HCT116 (cell line): ENCODE measurements around the gene FNDC5. TPM values are rescaled to one million over a fixed set of nuclear protein-coding genes. Genes with fewer than 3 reads are reported as not detected.
A peak's percentile ranks its signal among the peaks of the same experiment; 100 is the strongest.

Experiments used
- ATAC-seq: fragments of 200-7000 bp; cut with Tn5 transposase; 2 replicates; pipeline ENCODE4 v1.9.1; 2020; ENCODE audit warnings: mild to moderate bottlenecking, moderate library complexity
- BruUV-seq: library from RNA; stranded (reverse); fragments of 400-500 nt; replicated peaks from 2 replicates; lab custom pipeline; 2021; lab: Mats Ljungman, UMichigan
- CTCF ChIA-PET: fragments of 300-600 bp; sonication (Branson Sonifier 250); formaldehyde crosslinking; loops from one replicate; lab custom pipeline; 2021; ENCODE audit warnings: antibody characterized with exemption; lab: Charles Lee
- POLR2A ChIA-PET: fragments of 300-600, 350-600 bp; sonication (Branson Sonifier 250); formaldehyde crosslinking; loops from one replicate; lab custom pipeline; 2021; ENCODE audit warnings: antibody characterized with exemption; lab: Charles Lee
- RAD21 ChIA-PET, 2 experiments: fragments of 300-600 bp; sonication (Branson Sonifier 250); formaldehyde crosslinking; loops; one replicate each; lab custom pipeline; 2023; ENCODE audit warnings: low total read pairs in 2 of 2; ENCODE audit not compliant: uncharacterized antibody in 2 of 2, unreplicated experiment in 2 of 2, low non-redundant PET in 1 of 2; lab: Charles Lee
- DNase-seq: peaks from one replicate; pipeline ENCODE4 v3.0.0-alpha.2; 2010; ENCODE audit warnings: low read depth, low spot score
- H2AFZ ChIP-seq: fragments of 200-600 bp; shearing (Covaris generic), sonication (generic); 2 replicates; pipeline ENCODE4 v1.6.1; 2017; ENCODE audit warnings: low read depth, mixed run types, mixed read lengths, antibody characterized with exemption, low read length; ENCODE audit not compliant: poor library complexity, severe bottlenecking
- H3K27ac ChIP-seq: 2 replicates; pipeline ENCODE4 v1.5.1; 2012; ENCODE audit warnings: low read depth, low read length
- H3K27me3 ChIP-seq: fragments of 200-600 bp; sonication (generic); 2 replicates; pipeline ENCODE4 v1.6.1; 2016; ENCODE audit warnings: mixed run types, low read length, mixed read lengths; ENCODE audit not compliant: insufficient read depth
- H3K36me3 ChIP-seq, 2 experiments: fragments of 200-500 bp in 1 of 2; fragments of 200-600 bp in 1 of 2; sonication (Bioruptor generic) in 1 of 2; sonication (generic) in 1 of 2; 2 replicates each; pipeline versions ENCODE4 v1.5.1 to v1.6.1; 2014 to 2016; ENCODE audit warnings: low read length in 2 of 2, inconsistent platforms in 1 of 2, mixed read lengths in 1 of 2, mixed run types in 1 of 2; ENCODE audit not compliant: insufficient read depth in 2 of 2, control insufficient read depth in 1 of 2
- H3K4me1 ChIP-seq, 2 experiments: fragments of 200-600 bp in 1 of 2; sonication (generic) in 1 of 2; 2 replicates each; pipeline versions ENCODE4 v1.5.1 to v1.6.1; 2012 to 2017; ENCODE audit warnings: low read length in 2 of 2, inconsistent platforms in 1 of 2, mild to moderate bottlenecking in 1 of 2, mixed read lengths in 1 of 2, mixed run types in 1 of 2, moderate library complexity in 1 of 2; ENCODE audit not compliant: insufficient read depth in 2 of 2, control insufficient read depth in 1 of 2
- H3K4me2 ChIP-seq: fragments of 200-600 bp; sonication (generic); 2 replicates; pipeline ENCODE4 v1.6.1; 2017; ENCODE audit warnings: mixed run types, low read length, mixed read lengths
- H3K4me3 ChIP-seq, 2 experiments: fragments of 200-600 bp in 1 of 2; sonication (generic) in 1 of 2; replicated peaks in 1 of 2; 2 replicates each; pipeline ENCODE4 v1.5.1; 2011 to 2016; ENCODE audit warnings: low read length in 2 of 2, control low read depth in 1 of 2, low read depth in 1 of 2, mild to moderate bottlenecking in 1 of 2, mixed read lengths in 1 of 2, mixed run types in 1 of 2
- H3K79me2 ChIP-seq: fragments of 200-600 bp; sonication (generic); 2 replicates; pipeline ENCODE4 v1.6.1; 2017; ENCODE audit warnings: mild to moderate bottlenecking, mixed run types, low read length, moderate library complexity, mixed read lengths; ENCODE audit not compliant: insufficient read depth
- H3K9ac ChIP-seq: fragments of 200-600 bp; sonication (generic); 2 replicates; pipeline ENCODE4 v1.6.1; 2016; ENCODE audit warnings: low read length, mixed read lengths
- H3K9me2 ChIP-seq: fragments of 200-600 bp; sonication (generic), shearing (Covaris generic); 2 replicates; pipeline ENCODE4 v1.6.1; 2017; ENCODE audit warnings: mixed run types, mild to moderate bottlenecking, moderate library complexity; ENCODE audit not compliant: insufficient read depth
- H3K9me3 ChIP-seq, 2 experiments: fragments of 200-500 bp in 1 of 2; fragments of 200-600 bp in 1 of 2; sonication (Bioruptor generic) in 1 of 2; sonication (generic) in 1 of 2; 2 replicates each; pipeline ENCODE4 v1.6.1; 2014 to 2017; ENCODE audit warnings: low read length in 2 of 2, mixed read lengths in 2 of 2, inconsistent platforms in 1 of 2, low read depth in 1 of 2, mild to moderate bottlenecking in 1 of 2, mixed run types in 1 of 2, moderate library complexity in 1 of 2; ENCODE audit not compliant: control insufficient read depth in 1 of 2, insufficient read depth in 1 of 2
- H4K20me1 ChIP-seq: fragments of 200-600 bp; sonication (generic), shearing (Covaris generic); 2 replicates; pipeline ENCODE4 v1.6.1; 2017; ENCODE audit warnings: mixed run types, mild to moderate bottlenecking, moderate library complexity; ENCODE audit not compliant: insufficient read depth
- ATF3 ChIP-seq: IDR thresholded peaks from 2 replicates; pipeline ENCODE4 v1.6.1; 2012
- CTCF ChIP-seq, 3 experiments: fragments of 200-600 bp in 1 of 3; sonication (generic) in 1 of 3; IDR thresholded peaks in 2 of 3; conservative IDR thresholded peaks in 1 of 3; 2 replicates each; pipeline ENCODE4 v1.5.1; 2012 to 2017; ENCODE audit warnings: low read depth in 2 of 3, low read length in 2 of 3, antibody characterized with exemption in 1 of 3, borderline replicate concordance in 1 of 3, control low read depth in 1 of 3, mild to moderate bottlenecking in 1 of 3, mixed read lengths in 1 of 3, mixed run types in 1 of 3, moderate library complexity in 1 of 3; ENCODE audit not compliant: insufficient read depth in 1 of 3
- EGR1 ChIP-seq: IDR thresholded peaks from 2 replicates; pipeline ENCODE4 v1.6.1; 2012; ENCODE audit warnings: low read depth
- EZH2 ChIP-seq: fragments of 200-600 bp; sonication (generic); IDR thresholded peaks from 2 replicates; pipeline ENCODE4 v1.6.1; 2017; ENCODE audit warnings: antibody characterized with exemption, mixed run types
- FOSL1 ChIP-seq: IDR thresholded peaks from 2 replicates; pipeline ENCODE4 v1.6.1; 2012; ENCODE audit warnings: low read depth
- JUND ChIP-seq: IDR thresholded peaks from 2 replicates; pipeline ENCODE4 v1.6.1; 2012
- MAX ChIP-seq: IDR thresholded peaks from 2 replicates; pipeline ENCODE4 v1.6.1; 2012
- POLR2A ChIP-seq: IDR thresholded peaks from 2 replicates; pipeline ENCODE4 v1.7.0; 2011; ENCODE audit warnings: borderline replicate concordance; ENCODE audit not compliant: insufficient read depth, insufficient read length; ENCODE audit errors: extremely low read depth
- RAD21 ChIP-seq: IDR thresholded peaks from 2 replicates; pipeline ENCODE4 v1.6.1; 2012; ENCODE audit warnings: low read depth, mild to moderate bottlenecking
- SRF ChIP-seq: IDR thresholded peaks from 2 replicates; pipeline ENCODE4 v1.6.1; 2012; ENCODE audit warnings: low read depth
- YY1 ChIP-seq: IDR thresholded peaks from 2 replicates; pipeline ENCODE4 v1.6.1; 2011; ENCODE audit warnings: low read length, low read depth, moderate library complexity, mild to moderate bottlenecking; ENCODE audit not compliant: insufficient replicate concordance; ENCODE audit errors: extremely low read depth
- ZFX ChIP-seq: fragments of 450-650 bp; IDR thresholded peaks from 2 replicates; pipeline ENCODE4 v1.6.1; 2017
- ZNF274 ChIP-seq: fragments of 200-500 bp; sonication (Bioruptor generic); IDR thresholded peaks from 2 replicates; pipeline ENCODE4 v1.6.1; 2014; ENCODE audit warnings: mild to moderate bottlenecking, low read depth, low read length, inconsistent platforms
- intact Hi-C: fragments of 100-400 bp; cut with micrococcal nuclease; formaldehyde crosslinking; loops from 2 replicates; pipeline ENCODE4 v1.10.0; 2022
- total RNA-seq: library from RNA; stranded (reverse); gene quantifications from one replicate; pipeline ENCODE4 v1.2.1, GENCODE V29; 2021; ENCODE audit not compliant: unreplicated experiment

Gene FNDC5
- total RNA-seq, 1 experiment from 2014 or later: not detected

- no peaks in the 10 kb centered on the region for H4K20me1 ChIP-seq
- H3K9ac ChIP-seq: no peak overlapping the region
- no peak overlapping the region for H2AFZ ChIP-seq
- 0 out of 2 replicates have a peak, but pooled peaks cover 8% of the 10 kb centered on the region for H3K79me2 ChIP-seq
- no TSS peak for BruUV-seq
- no peaks in the 10 kb centered on the region for H3K9me3 ChIP-seq
- H3K27me3 ChIP-seq: no peaks in the 10 kb centered on the region
- POLR2A ChIA-PET: no interaction called here
- CTCF ChIA-PET: interaction anchor here (1.0 kb wide), 1 partner anchor 47 kb away, joined by 3 read pairs; no protein-coding TSS in a partner anchor
- no peaks in the 10 kb centered on the region for H3K9me2 ChIP-seq
- H3K27ac ChIP-seq: no peak overlapping the region
- intact Hi-C loops: loop anchor here (2.0 kb wide), 1 partner anchor 258 kb away; no protein-coding TSS in a partner anchor
- H3K4me3 ChIP-seq: no peak overlapping the region
- RAD21 ChIA-PET: no interaction called here
- no peaks in the 10 kb centered on the region for H3K4me1 ChIP-seq
- DNase-seq: no peak
- no peak overlapping the region for H3K4me2 ChIP-seq
- no peak for ATAC-seq
- peaks cover 45 to 54% of the 10 kb centered on the region in 2 experiments for H3K36me3 ChIP-seq
- TF ChIP-seq ATF3 (no peak), ZFX (no peak), EGR1 (no peak), POLR2A (no peak), RAD21 (peak; percentile 41; the same call in 1 of the 2 replicates), SRF (no peak), FOSL1 (no peak), YY1 (no peak), JUND (no peak), EZH2 (no peak), ZNF274 (no peak), CTCF (IDR thresholded peaks at IDR 0.05 in 2 of 3, conservative IDR thresholded peaks at IDR 0.05 in 1 of 3; ENCODE audit: borderline replicate concordance in 1 of 3, insufficient read depth in 1 of 3, low read depth in 2 of 3, low read length in 2 of 3) (peak in 2 of 3 experiments; percentile 37 to 40; a peak in 3 of 6 replicates), MAX (no peak)
Measured at GRCh38 chr1:32828341-32828740, 42.4 kb downstream of the FNDC5 start.
